Glomerular endothelial cell (primary cell): ENCODE measurements around the gene ABCC1. TPM values are rescaled to one million over a fixed set of nuclear protein-coding genes. Genes with fewer than 3 reads are reported as not detected.
"Not testable (repeated sequence)": the region's sequence is repeated elsewhere in the genome, so short reads cannot be mapped to it uniquely, and the experiment has no call there.

Source experiments
- DNase-seq: peaks from one replicate; pipeline ENCODE4 v3.0.0-alpha.2; 2011; ENCODE audit warnings: low read depth, low spot score; ENCODE audit errors: extremely low read depth
- total RNA-seq: library from RNA; depleted of rRNA; stranded (reverse); fragments of >200 nt; gene quantifications from 2 replicates; pipeline ENCODE4 v1.2.3, GENCODE V29; 2015

ABCC1 gene
- total RNA-seq, 1 donor from 2014 or later, result 77.9 TPM

DNA sequence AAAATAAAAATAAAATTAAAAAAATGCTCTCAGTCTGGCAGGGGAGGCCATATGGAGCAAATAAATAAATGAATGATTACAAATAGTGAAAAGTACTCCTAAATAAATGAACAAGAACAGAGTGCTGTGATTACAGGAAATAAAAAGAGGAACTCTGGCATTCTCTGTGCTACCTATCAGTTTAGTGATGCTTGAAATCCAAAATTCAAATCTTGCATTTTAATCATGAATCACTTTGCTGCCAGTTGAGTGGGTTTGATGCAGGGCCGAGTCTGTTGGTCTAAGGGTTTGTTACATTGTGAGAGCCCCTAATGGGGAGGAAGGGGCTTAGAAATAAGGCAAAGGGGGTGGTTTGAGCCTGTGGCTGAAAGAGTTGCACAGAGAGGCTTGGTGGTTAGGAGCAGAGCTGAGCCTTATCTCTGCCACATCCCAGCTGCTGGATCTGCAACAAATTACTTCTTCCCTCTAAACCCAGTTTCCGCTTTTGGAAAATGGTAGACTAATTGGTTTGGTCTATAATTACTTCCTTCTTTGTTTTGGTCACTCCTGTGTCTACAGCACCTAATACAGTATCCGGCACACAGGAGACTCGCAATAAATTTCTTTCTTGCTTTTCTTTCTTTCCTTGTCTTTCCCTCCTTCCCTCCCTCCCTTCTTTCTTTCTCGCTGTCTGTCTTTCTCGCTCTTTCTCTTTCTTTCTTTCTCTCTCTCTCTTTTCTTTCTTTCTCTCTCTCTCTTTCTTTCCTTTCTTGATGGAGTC lies 6.3 kb upstream of the ABCC1 start:
- DNase-seq, result no peak

DNA sequence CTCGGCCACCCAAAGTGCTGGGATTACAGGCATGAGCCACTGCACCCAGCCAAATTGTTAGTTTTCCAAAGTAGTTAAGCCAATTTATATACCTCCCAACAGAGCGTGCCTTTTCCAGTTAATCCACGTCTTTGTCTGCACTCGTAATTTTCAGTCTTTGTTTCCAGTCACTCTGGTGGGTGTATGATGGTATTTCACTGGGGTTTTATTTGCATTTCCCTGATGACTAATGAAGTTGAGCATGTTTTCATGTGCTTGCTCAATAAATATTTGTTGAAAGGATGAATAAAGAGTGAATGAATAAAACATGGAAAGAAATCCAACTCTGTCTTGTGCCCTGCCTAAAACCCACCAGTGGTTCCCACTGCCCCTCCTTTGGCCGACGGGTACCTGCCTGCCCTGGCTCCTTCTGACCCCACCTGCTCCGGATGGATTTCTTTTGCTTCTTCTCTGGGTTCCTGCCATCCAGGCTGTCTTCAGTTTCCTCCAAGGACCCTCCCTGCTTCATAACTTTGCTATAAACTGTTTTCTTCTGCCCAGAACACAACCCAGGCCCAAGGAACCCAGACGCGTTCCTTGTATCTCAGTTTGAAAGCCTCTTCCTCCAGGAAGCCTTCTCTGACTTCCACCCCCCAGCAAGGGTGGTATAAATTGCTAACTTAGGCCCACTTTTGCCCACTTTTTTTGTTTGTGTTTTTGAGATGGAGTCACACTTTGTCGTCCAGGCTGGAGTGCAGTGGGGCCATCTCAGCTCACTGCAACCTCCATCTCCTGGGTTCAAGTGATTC lies 3.0 kb upstream of the ABCC1 start:
- no peak for DNase-seq

DNA sequence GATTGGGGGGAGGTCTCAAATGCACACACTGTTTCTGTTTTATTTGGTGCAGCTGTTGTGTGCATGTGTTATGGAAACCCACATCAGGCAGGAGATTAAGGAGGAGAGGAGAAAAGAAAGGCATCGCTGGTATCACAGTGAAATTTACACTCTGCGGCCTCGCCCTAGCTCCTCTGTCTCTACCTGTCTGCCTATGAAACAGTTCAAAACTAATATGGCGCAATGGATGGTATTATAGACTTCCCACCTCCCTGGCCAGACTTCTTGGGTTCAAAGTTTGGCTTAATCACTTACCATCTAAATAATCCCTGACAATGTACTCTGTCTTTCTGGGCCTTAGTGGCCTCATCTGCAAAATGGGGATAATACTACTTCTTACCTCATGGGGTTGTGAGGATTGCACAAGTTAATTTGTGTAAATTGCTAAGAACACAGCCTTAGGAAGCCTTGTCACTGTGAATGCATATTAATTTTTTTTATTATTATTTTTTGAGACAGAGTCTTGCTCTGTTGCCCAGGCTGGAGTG lies 1.4 kb upstream of the ABCC1 start:
- no peak for DNase-seq

DNA sequence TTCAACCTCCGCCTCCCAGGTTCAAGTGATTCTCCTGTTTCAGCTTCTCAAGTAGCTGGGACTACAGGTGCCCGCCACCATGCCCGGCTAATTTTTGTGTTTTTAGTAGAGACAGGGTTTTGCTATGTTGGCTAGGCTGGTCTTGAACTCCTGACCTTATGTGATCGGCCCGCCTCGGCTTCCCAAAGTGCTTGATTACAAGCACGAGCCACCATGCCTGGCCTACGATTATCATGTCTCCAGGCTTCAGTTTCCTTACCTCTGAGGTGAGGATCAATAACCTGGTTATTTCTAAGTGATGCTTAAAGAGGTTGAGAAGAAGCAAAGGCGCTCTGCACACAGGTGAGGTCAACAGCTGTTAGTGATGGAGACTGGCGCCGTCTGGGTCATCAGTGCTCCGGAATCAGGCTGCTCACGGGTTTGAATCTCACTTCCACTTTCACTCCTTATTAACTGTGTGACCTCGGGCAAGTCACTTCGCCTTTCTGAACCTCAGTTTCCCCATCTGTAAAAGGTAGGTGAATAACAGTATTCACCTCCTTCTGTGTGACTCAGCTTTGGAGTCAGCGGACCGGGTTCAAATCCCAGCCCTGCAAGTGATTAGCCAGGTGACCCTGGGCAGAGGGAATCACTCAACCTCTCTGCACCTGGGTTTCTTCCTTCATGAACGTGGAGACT lies 745 bp upstream of the ABCC1 start:
- no peak for DNase-seq

DNA sequence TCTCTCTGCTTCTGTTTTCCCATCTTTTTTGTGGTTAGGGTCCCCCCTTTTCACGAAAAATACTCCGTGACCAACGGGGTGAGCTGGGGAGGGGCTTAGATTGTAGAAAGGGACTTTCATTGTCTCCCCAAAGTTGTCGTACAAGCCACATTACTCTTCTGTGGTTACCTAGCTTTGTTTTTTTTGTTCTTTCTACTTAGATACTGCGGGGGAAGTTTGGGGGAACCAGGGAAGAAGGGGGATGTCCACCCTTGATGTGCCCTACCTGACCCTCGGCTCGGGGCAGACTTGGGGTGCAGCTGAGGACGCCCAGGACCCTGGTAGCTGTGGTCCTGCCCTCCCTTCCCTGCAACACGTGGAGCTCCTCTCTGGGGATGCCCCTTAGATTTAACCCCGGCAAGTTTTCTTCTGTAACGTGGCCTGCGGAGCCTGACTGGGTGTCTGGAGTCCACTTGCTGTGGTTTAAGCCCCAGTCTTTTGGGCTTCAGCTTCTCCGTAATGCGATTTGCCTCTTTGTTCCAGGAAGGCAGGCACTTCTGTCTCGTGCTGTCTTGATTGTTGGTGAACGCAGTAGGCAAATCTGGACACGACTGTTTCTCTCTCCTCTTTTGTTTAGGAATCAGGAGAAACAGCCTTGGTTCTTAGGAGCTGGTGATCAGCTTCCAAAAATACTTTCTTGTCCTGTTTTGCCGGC lies 892 bp downstream of the ABCC1 start:
- no peak for DNase-seq

DNA sequence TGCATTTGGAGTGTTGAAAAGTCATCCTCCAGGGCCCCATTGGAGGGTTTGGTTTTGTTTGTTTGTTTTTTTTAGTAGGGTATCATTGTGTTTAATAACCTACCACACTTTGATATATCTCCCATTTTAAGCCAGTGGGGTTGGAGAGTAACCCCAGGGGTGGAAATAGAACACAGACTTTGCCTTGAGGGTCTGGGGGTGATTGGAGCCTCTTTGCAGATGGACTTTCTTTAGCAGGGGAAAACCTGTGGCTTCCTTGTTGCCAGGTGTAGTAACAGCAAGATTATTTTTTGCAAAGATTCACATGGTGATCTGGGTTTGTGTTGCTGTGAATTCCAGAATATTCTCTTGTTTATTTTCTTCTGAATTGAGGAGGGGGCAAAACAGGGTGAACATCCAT lies 1.5 kb downstream of the ABCC1 start:
- DNase-seq, result no peak

DNA sequence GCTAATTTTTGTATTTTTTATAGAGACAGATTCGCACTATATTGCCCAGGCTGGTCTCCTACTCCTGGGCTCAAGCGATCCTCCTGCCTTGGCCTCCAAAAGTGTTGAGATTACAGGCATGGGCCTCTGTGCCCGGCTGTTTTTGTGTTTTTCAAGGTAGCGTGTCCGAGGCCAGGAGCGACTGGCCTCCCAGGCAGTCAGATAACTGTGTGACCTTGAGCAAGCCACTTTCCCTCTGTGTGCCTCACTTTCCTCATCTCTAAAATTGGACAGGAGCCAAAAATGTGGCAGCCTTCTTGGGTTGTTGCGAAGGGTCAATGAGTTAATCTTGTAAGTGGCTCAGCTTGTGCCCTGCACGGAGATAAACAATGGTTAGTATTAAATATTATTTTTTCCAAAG lies 2.4 kb downstream of the ABCC1 start:
- no peak for DNase-seq

DNA sequence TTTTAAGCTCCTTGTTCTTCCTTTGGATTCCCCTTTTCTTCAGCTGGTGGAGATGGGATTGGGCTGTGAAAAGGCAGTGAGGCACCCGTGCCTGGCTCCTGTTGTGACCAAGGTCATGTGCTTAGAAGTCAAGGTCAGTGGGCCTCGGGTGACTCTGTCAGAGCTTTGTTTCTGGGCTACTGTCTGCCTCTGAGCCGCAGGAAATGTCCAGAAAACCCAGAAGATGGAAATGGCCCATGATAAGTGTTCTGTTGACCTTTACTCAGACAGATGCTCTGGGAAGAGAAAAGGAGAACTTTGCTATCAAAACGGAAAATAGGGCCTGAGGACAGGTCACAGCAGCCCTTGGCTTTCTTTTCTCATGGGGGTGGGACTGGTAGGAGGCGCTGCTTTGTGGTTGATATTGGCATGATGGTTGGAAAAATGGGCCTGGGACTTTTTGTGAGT lies 2.9 kb downstream of the ABCC1 start:
- no peak for DNase-seq

DNA sequence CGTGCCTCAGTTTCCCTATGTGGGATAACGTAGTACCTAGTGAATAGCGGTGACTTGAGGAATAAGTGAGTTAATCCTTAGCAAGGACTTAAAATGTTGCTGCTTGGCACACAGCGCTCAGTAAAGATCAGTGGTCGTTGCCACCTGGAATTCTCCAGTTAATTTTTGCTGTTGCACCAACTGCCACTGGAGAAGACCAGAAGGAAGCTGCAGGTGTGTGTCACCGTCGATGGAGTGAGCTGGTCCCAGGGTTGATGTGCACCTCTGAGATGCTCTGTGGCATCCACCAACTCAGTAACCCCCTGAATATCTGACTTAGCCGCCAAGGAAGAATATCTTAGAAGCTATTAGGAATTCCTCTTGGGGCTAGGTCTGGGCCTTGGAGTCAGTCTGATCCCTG lies 4.1 kb downstream of the ABCC1 start:
- DNase-seq, result no peak

DNA sequence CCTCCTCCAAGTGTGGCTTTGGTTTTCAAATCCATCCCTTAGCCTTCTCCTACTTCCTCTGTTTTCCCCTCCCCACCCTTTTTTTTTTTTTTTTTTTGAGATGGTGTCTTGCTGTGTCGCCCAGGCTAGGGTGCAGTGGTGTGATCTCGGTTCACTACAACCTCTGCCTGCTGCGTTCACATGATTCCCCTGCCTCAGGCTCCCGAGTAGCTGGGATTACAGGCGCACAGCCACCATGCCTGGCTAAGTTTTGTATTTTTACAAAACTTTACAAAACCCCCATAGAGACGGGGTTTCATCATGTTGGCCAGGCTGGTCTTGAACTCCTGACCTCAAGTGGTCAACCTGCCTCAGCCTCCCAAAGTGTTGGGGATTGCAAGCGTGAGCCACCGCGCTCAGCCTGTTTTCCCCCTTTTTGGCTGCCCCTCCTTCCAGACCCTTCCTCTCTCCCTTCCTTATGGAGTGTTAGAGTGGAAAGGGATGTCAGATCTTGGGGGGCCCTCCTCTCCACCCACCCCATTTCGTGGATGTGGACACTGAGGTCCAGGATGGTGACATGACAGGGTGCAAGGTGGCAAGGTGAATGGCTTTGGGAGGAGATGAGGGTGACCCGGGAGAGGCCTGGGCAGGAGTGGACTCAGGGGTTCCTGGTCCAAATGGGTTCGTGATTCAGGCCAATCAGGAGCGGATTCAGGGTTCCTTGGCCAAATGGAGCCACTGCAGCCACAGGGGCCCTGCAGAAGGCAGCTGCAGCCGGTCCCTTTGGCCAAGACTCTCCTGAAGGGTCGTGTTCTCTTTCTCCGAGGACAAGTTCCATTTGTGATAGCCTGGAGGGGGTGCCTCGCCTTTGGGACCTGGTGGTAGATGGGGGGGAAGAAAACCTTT lies 4.8 kb downstream of the ABCC1 start:
- DNase-seq, result no peak

DNA sequence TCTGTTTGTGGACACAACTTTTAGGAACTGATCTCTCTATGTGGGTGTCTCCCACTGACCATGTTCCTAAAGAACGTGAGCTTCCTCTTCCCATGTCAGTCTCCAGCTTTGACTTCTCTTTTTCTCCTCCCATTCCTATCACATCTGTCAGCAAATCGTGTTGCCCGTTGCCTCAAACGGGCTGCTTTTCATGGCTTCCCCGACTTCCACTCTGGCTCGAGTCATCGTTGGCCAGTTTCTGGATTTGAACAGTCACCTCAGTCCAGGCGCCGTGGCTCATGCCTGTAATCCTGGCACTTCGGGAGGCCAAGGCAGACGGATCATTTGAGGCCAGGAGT lies 5.4 kb downstream of the ABCC1 start:
- DNase-seq, result no peak

DNA sequence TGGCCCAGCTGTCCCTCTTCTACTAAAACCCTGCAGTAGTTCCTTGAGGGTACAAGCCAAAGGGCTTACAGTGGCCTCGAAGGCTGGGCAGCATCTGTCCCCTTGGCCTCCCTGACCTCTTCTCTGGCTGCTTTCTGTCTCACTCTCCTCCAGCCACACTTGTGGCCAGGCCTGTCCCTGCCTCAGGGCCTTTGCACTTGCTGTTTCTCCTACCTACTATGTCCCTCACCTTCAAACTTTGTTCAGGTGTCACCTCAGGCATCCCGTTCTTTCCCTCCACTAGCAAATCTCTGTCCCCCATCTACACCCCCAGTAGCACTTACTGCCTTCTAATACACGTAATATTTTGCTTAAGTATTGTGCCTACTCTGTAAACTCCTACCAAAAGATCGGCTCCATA lies 6.0 kb downstream of the ABCC1 start:
- DNase-seq, result no peak

DNA sequence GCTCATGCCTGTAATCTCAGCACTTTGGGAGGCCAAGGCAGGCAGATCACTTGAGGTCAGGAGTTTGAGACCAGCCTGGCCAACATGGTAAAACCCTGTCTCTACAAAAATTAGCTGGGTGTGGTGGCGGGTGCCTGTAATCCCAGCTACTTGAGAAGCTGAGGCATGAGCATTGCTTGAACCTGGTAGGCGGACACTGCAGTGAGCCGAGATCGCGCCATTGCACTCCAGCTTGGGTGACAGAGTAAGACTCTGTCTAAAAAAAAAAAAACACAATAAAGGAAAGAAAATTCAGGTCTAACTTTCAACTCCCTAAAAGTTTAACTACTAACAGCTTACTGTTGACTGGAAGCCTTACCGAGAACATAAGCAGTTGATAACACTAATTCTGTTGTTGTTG lies 6.7 kb downstream of the ABCC1 start:
- not testable (repeated sequence) for DNase-seq

DNA sequence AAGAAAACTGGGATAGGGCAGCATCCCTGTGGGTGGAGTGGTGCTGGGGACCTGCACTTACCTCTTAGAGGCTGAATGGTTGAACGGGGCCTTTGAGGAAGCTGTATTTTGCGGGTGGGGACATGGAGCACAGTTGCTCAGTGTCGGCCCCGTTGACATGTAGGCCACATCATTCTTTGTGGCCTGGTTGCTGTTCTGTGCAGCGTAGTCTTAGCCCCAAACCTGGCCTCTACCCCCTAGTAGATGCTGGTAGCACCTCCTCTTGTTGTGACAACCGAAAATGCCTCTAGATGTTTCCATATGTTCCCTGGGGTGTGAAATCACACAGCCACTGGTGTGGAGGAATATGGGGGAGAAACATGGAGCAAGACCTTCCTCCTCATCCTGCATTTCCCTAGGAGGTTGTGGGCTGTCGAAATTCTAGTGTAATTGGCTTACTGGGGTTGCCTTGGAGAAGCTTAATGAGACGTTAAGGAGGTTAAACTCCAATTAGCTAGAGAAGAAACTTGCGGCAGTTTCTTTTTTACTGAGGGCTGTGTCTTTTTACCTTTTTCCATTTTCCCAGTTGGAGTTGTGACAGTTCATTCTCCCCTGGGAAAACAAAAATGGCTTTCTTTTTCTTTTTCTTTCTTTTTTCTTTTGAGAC lies 9.4 kb downstream of the ABCC1 start:
- DNase-seq, result no peak

DNA sequence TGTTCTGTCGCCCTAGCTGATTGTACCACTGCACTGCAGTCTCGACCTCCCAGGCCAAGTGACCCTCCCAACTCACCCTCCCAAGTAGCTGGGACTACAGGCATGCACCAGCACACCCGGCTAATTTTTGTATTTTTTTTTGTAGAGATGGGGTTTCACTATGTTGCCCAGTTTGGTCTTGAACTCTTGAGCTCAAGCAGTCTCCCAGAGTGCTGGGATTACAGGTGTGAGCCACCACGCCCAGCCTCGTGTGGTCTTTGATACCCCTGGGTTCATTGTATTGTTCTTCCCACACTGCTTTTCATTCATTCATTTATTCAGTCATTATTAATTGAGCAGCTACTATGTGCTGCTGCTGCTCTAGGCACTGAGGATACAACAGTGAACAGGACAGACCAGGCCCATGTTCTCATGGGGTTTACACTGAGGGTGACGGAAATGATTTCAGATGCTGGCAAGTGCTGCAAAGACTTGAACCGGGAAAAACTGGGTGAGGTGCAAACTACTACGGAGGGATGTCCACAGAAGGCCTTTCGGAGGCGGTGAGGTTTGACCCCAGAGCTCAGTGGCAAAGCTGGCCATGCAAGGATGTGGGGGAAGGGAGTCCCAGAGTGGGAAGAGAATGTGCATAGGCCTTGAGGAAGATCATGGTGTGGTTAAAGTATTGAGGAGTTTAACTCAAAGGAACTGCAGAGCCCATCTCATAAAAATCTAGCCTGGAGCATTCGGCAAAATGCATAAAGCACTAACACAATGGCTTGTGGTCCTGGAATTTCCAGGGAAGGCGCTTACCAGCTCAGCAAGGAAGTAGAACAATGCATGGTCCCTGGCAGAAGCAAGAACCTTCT lies 10.9 kb downstream of the ABCC1 start:
- DNase-seq, result no peak

DNA sequence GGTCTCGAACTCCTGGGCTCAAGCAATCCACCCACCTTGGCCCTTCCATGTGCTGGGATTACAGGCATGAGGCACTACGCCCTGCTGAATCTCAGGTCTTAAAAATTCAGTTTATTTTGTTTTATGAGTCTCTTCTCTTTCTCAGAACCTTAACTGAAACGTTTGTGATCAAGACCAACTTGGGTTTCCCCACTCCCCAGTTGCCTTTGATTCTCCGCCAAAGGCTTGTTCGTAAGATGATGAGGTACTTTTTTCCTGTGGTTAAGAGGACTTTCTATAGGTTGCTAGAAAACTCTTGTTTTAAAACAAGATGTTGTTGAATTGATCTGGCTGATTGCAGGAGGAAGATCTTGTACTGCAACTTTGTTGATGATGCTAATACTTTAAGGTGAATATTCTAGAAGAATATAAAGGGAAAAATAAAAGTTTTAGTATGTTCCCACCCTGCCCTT lies 11.7 kb downstream of the ABCC1 start:
- DNase-seq, result no peak

DNA sequence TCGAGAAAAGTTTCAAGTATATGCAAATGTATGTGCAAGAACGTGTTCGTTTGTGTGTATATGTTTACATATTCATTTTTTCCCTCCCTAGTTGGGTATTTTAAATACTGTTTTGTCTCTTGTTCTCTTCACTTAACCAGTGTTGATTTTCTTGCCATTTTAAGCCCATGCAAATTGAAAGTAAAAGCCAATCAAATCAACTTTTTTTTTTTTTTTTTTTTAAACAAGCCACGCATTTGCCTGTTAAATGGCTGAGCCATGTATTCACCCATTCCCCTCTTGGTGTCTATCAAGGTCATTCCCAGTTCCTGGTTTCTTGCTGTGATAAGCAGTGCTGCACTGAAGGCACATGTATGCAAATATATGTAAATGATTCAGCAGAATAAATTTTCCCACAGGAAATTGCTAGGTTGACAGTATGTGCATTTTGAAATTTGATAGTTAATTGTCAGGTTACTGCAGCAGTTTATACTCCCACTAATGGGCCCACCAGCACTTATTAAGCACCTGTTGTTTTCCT lies 12.2 kb downstream of the ABCC1 start:
- no peak for DNase-seq

DNA sequence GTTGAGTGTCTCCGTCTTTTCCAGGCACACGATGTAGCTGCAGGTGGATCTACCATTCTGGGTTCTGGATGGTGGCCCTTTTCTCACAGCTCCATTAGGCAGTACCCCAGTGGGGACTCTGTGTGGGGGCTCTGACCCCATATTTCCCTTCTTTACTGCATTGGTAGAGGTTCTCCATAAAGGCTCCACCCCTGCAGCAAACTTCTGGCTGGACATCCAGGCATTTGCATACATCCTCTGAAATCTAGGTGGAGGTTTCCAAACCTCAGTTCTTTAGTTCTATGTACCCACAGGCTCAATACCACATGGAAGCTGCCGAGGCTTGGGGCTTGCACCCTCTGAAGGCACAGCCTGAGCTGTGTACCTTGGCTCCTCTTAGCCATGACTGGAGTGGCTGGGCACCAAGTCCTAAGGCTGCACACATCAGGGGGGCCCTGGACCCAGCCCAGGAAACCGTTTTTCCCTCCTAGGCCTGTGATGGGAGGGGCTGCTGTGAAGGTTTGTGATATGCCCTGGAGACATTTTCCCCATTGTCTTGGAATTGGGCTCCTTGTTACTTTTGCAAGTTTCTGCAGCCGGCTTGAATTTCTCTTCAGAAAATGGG lies 14.0 kb downstream of the ABCC1 start:
- DNase-seq, result no peak
